HEK293T (cell line): ENCODE results near the gene HSPE1.

Experiments used
- FOXA1 ChIP-seq: fragments of 450-650 bp; IDR thresholded peaks from 2 replicates; pipeline ENCODE4 v1.6.1; 2016; ENCODE audit warnings: mild to moderate bottlenecking
- FOXM1 ChIP-seq: fragments of 450-650 bp; IDR thresholded peaks from 2 replicates; pipeline ENCODE4 v1.6.1; 2017; ENCODE audit warnings: mild to moderate bottlenecking, borderline replicate concordance
- HDGF ChIP-seq: fragments of 450-650 bp; IDR thresholded peaks from 2 replicates; pipeline ENCODE4 v1.6.1; 2017; ENCODE audit warnings: antibody characterized with exemption, borderline replicate concordance

DNA sequence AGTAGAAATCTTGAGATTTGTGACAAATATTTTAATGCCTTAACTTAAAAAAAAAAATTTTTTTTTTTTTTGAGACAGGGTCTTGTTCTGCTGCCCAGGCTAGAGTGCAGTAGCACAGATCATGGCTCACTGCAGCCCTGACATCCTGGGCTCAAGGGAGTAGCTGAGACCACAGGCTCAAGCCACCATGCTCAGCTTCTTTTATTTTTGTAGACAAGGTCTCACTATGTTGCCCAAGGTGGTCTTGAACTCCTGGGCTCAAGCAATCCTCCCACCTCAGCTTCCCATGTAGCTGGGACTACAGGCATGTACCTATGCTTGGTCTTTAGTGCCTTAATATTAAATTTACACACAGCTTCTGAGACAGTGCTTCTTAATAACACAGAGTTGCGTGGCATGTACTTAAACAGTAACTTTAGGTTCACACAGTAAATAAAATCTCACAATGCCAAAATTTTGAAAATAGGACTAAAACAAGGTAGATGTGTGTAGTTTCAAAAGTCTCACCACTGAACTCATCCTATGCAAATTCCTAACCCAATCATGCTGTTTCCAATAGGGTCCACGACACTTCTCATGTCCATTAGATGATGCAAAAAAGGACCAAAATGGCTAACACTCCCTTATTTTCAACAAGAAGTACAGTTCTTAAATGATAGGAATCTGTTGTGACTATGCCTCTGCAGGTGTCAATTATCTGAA, 4.6 kb upstream of the HSPE1 start:
- TF ChIP-seq FOXA1 (no peak), FOXM1 (no peak), HDGF (no peak)
